ENCODE data around the gene CHTF18. TPM values are rescaled to one million over a fixed set of nuclear protein-coding genes. Genes with fewer than 3 reads are reported as not detected.
A peak's percentile ranks its signal among the peaks of the same experiment; 100 is the strongest.
"Not testable (repeated sequence)": the region's sequence is repeated elsewhere in the genome, so short reads cannot be mapped to it uniquely, and the experiment has no call there.

CHTF18 gene
- total RNA-seq, 1 experiment from 2014 or later, result 121 TPM

DNA sequence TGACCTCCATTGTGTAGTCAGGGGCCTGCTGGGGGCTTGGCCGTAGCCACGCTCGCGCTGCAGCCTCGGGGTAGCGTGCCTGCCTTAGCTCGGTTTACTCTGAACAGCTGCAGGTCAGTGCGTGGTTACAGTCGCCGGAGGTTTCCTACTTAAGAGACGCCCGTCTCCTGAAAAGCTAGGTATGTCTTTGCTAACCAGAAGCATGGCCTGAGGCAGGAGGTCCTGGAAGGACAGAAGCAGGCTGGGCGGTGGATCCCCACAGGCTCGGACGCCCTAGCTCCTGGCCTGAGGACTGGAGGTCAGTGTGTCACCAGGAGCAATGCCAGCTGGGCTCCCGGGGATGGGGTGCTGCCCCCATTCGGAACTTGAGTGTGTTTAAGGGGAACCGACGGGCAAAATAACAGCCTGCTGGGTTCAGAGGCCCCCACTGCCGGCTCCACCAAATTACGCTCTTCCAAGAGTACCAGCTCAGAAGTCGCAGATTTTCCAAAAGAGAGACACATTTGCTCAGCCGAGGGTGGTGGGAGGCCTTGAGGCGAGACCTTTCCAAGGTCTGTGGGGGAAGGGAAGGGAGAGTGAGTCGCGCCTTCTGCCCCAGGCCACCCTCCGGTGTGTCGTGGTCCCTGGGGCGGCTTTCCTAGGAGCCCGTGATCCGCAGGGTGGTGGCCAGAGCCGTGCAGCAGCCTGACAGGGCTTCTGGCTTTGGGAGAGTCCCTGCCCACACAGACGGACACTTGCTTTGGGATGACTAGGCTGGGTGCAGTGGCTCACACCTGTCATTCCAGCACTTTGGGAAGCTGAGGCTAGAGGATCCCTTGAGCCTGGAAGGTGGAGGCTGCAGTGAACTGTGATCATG is 16.0 kb downstream of the CHTF18 start:
- no peak for DNase-seq (ENCODE audit: low spot score)

DNA sequence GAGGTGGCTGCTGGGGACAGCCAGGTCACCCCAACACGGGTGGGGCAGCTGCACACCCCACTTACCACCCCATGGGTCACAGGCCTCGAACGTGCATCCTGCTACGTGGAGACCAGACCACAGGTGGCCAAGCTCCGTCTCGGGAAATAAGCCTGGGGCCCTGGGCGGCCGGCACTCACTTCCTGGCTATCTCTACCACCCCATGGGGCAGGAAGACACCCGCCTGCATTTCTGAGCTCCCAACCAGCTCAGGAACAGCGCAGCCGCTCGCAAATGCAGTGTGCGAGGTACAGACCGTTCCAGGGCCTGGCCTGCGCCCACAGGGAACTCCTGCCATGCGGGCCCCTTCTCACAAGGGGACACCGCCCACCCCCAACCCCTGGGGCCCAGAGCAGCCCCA is 17.1 kb downstream of the CHTF18 start:
- no peak for DNase-seq (ENCODE audit: low spot score)

DNA sequence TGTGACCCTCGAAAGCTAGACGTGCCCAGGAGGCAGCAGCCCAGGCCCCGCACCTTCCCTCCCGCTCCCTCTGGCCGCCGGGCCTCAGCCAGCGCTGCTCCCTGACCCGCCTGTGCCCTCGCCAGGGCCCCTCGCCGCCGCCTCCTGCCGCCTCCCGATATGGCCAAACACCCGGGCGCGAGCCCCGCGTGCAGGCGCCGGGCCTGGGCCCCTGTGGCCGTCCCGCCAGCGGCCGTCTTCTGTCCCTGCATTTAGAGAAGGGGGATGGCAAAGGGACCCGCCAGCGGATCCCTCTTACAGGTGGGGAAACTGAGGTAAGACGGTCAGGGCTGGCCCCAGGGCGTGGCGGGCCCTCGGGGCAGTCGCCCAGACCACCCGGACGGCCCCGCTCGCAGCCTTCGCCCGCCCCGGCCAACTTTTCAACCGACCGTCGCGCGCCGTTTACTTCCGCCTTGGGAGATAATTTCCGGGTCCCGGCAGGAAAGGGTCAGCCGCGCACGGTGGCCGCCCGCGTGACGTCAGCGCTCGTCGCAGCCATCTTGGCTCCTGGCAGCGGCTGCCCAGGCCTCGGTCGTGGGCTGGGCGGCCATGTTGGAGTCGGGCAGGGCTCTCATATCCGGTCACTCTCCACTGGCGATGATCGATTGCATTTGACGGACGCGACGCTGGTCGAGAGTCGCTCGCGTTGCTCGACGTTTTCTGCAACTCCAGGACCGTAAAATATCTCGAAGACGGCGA is 19.1 kb downstream of the CHTF18 start:
- peak; percentile 96 for DNase-seq (ENCODE audit: low spot score)

DNA sequence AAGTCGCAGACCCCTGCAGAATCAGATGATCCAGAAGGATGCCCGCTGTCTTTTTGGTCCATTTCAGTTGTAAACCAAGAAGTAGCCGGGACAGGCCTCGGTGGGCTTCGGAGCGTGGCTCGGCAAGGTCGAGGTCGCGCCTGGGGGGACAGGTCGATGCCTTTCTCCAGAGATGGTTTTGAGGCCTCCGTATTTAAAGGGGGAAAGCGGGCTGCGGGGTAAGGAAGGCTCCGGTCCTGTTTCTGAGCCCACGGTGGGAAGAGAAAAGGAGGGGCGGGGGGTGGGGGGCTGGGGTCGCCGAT is 19.6 kb downstream of the CHTF18 start:
- DNase-seq (ENCODE audit: low spot score), result no peak

DNA sequence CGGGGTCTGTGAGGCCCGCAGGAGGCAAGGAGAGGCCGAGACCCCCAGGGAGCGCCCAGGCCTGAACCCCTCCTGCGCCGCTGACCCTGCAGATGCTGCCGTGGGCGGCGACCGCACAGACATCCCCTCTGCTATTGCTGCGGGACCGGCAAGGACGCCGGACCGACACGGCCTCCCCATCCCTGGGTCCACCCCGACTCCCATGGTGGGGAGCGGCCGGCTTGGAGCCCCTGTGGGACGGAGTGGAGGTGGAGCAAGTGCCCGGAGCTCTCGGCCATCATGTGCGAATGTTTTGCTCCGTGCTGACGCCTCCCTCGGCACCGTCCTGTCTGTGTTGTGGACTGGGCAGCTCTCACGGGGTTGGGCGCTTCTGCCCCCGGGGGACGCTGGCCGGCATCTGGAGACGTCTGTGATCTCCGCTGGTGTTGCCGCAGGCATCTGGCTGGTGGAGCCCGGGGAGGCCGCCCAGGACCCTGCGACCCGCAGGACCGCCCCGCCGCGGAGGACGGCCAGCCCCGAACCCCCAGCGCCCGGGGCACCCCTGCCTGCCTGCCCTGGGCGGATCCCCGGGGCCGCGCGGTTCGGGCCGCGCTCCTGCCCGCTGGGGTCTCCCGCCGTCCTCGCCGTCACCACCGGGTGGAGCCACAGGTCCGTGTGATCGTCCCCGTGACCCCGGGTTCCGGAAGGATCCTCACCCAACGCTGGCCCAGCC is 24.9 kb downstream of the CHTF18 start:
- no peak for DNase-seq (ENCODE audit: low spot score)

DNA sequence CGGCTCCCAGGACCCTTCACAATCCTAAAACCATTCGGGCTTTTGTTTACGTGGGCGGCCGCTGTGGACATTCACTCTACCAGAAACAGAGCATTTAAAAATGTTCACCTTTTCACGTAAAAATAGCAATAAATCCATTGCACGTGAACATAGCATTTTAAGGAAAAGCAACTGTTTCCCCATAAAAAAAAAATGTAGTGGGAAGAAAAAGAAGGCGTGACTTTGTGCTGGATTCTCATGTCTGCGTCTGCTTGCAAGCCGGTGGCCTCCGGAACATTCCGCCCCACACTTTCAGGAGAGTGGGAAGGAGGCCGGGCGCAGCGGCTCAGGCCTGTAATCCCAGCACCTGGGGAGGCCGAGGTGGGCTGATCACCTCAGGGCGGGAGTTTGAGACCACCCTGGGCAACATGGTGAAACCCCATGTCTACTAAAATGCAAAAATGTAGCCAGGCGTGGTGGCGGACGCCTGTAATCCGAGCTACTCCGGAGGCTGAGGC is 25.5 kb downstream of the CHTF18 start:
- DNase-seq (ENCODE audit: low spot score), result no peak

DNA sequence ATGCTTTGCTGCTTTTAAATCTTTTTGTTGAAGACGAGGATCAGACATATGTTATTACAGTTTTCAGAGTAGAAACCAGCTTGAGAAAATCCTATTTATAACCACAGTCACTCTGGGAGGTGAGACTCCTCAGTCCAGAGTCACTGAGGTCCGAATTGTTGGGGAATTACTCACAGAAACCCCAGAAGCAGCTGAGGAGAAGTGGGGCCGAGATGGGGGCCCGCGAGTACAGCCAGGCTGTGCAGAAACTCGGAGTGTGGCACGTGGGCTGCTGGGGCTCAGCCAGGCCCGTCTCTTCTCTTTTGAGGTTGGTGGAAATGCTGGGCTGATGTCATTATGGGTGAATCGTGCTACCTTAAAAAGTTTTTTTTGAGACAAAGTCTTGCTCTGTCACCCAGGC is 26.6 kb downstream of the CHTF18 start:
- DNase-seq (ENCODE audit: low spot score), result no peak

DNA sequence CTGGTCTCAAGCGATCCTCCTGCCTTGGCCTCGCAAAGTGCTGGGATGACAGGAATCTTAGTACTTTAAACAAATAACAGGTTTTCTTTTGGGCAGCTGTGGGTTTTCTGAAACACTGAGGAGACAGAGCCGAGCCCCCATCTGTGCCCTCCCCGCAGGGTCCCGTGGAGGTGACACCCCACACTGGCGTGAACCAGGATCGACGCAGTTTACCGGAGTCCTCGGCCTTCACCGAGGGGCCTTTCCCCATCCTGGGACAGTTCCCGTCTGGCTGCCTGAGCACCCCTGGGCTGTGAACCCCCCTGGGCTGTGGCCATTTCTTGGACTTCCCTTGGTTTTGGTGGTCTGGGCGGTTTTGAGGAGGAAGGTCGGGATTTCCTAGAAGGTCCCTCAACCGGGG is 27.4 kb downstream of the CHTF18 start:
- no peak for DNase-seq (ENCODE audit: low spot score)

DNA sequence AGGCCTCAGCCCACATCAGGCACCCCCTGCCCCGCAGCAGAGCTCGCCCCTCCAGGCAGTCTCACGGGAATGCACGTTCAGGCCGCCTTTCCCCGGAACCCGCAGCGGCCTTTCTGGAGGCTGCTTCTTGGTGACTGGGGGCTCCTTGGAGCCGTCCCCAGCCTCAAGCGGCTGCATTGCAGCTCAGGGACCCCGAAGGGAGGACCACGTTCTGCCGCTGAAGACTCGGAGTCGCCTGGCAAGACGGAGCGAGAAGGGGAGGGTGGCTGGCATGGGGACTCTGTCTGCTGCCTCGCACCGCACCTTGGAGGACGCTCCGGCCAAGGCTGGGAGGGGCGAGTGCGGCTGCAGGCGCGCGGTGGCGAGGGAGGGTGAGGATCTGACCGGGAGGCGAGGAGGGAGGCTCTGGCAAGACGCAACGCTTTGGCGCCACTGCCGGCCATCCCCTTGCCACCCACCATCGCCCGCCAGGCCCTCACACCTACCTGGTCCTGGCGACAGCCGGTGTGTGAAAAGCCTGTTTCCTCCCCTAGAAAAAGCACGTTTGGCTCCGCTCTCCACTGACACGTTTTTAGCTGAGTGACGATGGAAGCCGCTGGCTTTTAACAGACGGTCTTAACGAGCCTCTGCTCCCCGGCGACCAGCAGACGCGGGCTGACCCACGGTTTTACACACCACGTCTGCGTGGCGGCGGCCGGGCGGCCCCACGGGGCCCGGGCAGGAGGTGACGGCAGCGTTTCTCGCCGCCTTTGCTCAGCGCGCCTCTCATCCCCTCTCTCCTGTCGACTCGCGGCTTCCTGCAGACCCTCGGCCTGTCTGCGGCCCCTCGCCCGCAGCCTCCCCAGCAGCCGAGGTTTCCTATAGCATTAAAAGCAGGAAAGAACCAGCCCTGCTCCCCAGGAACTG is 28.8 kb downstream of the CHTF18 start:
- DNase-seq (ENCODE audit: low spot score), result no peak

DNA sequence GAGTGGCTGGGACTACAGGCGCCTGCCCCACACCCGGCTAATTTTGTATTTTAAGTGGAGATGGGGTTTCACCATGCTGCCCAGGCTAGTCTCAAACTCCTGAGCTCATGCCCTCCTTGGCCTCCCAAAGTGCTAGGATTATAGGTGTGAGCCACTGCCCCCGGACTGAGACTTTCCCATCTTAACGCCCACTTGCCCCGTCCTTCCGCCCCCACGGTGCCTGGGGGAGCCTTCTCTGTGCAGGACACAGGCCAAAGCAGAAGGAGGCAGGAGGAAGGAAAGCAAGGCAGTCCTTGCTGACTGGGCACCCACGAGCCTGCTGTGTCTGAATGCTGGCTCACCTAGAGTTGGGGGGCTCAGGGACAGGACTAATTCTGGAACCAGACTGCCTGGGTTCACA is 29.7 kb downstream of the CHTF18 start:
- no peak for DNase-seq (ENCODE audit: low spot score)

DNA sequence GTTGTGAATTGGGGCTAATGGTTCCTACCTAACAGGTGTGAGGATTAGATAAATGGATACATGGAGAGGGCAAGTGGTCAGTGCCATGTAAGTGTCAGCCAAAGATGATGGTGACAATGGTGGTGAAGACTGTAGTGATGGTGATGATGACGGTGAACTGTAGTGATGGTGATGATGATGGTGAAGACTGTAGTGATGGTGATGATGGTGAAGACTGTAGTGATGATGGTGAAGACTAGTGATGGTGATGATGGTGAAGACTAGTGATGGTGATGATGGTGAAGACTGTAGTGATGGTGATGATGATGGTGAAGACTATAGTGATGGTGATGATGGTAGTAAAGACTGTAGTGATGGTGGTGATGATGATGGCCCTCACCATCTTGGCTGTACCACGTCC is 30.2 kb downstream of the CHTF18 start:
- DNase-seq (ENCODE audit: low spot score), result no peak

DNA sequence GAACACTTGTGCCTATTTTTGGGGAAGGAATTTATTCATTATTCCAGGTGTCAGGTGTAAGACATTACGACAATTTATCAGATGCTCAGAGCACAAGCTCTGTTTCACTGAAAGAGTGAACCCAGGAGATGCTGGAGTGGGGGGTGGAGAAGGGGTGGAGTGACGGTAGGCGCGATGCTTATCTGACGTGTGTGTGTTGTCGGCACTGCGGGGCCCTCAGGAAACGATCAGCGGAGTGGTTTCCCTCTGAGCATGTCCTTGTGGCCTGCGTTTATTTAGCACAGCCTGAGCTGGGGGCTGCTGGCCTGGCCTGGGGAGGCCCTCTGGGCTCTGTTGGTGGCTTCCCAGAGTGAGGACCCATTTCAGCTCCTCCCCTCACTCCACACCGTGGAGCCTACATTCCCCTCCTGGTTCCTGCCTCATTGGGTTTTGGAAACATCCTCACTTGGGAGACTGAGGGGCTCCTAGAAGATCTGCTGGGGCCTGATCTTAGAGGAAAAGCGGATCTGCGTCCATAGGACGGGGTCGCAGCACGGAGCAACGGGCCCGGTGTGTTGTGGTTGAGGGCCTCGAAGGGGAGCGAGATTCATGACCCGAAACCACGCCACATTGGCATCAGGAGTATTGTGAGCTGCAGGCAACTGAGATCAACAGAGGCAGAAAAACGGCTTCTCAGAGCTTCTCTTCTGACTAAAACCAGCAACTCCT is 31.1 kb downstream of the CHTF18 start:
- DNase-seq (ENCODE audit: low spot score), result no peak

DNA sequence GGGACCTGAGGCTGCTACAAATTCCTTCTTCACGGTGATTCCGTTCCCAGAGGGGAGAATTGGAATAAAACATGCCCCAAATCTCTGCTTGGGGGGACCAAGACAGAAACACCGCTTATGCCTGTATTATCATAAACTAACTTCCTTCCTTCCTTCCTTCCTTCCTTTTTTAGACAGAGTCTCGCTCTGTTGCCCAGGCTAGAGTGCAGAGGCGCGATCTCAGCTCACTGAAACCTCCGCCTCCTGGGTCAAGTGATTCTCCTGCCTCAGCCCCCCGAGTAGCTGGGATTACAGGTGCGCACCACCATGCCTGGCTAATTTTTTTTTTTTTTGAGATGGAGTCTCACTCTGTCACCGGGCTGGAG is 31.6 kb downstream of the CHTF18 start:
- DNase-seq (ENCODE audit: low spot score), result not testable (repeated sequence)

DNA sequence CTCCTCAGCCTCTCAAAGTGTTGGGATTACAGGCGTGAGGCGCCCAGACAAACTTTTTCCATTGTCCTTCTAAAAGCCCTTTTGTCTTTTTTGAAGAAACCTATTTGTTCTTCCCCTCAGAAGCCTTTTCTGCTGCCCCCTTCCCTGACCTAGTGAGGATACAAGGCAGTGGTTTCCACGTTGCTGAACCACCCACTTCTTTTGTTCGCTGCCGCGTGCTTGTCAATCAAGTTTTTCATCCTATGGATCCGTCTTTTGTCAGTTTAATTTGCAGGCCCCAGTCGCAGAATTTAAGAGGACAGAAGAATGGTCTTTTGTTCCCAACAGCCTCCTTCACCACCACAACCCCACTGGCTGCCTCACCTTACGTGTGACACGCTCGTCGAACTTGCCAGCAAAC is 32.3 kb downstream of the CHTF18 start:
- no peak for DNase-seq (ENCODE audit: low spot score)

DNA sequence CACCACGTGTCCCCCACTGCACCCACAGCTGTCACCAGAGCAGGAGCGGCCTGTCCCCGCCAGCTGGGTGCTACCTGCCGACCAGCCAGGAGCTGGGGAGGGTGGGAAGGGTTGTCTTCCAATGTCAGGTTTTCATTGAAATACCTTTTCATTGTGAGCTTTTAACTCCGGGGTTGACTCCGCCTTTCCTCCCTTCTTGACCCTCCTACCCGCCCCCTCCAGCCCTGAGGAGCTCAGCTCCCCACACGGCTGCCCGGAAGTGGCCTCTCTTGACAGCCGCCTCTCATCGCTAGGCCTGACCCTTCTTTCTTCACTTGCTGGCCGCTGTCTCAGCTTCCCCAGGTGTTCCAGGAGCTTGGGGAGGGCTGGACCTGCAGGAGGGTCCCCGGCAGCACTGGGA is 33.3 kb downstream of the CHTF18 start:
- no peak for DNase-seq (ENCODE audit: low spot score)

DNA sequence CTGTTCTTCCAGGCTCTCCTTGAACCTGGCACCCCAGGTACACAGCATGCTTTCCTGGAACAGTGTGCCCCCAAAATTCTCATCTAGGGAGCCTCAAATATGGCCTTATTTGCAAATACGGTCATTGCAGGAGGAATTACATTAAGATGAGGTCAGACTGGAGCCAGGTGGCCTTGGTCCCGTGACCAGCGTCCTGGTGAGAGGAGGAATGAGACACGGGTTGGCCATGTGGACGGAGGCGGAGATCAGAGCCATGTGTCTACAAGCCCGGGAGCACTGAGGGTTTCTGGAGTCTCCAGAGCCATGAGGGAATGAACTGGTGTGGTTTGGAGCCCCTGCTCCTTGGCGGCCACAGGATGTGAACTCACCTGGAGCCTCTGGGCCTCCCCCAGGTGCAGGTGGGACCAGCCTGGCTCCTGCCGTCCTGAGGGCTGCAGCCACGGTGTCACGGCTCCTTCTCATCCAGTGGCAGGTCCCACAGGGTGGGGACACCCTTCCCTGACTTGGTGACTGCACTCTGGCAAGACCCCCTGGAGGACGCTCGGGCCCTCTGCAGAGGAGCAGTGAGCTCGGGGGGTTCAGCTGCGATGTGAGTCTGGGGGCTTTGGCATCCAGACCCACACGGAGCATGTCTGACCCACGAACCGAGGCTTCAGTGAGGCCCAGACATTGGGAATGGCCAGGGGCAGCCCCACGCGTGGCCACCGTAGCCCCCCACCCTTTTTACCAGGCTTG is 33.9 kb downstream of the CHTF18 start:
- no peak for DNase-seq (ENCODE audit: low spot score)

DNA sequence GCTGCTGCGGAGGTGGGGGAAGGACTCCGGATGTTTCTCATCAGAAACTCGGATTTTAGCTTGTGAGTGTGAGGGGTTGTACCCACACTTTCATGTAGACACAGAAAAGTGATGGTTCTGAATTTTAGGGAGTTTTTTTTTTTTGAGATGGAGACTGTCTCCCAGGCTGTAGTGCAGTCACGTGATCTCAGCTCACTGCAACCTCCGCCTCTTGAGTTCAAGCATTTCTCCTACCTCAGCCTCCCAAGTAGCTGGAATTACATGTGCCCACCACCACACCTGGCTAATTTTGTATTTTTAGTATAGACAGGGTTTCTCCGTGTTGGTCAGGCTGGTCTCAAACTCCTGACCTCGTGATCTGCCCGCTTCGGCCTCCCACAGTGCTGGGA is 34.5 kb downstream of the CHTF18 start:
- DNase-seq (ENCODE audit: low spot score), result no peak

DNA sequence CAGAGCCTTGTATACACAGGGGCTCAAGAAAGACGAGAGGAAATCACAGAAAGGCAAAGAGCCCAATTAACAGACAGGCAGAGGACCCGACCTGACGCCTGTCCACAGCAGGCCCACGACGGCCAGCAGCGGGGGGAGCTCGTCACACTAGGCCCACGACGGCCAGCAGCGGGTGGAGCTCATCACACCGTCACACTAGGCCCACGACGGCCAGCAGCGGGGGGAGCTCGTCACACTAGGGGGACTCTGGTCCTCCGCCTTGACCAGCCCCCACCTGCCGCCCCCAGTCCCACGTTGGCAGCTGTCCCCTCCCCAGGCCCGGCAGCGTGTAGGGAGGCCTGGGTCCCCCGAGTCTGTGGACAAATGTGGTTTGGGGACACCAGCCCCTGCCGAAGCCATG is 35.8 kb downstream of the CHTF18 start:
- no peak for DNase-seq (ENCODE audit: low spot score)

DNA sequence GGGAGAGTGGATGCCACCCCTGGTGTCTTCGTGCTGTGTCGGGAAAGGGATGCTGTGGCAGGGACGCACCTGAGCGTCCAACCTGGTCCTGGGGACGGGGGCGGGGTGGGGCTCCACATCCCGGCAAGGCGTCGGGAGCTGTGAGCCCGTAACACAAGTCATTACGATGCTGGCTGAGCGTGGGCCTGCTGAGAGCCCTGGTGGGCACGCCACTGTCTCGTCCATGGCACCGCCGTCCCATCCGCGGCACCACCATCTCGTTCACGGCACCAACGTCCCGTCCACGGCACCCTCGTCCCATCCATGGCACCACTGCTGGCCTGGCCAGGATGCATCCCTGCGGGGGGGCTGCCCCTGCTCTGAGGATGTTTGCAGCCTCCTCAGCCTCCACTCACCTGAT is 36.2 kb downstream of the CHTF18 start:
- no peak for DNase-seq (ENCODE audit: low spot score)
